Measurements from ENCODE around the gene EHMT1.

The EHMT1 gene

DNA sequence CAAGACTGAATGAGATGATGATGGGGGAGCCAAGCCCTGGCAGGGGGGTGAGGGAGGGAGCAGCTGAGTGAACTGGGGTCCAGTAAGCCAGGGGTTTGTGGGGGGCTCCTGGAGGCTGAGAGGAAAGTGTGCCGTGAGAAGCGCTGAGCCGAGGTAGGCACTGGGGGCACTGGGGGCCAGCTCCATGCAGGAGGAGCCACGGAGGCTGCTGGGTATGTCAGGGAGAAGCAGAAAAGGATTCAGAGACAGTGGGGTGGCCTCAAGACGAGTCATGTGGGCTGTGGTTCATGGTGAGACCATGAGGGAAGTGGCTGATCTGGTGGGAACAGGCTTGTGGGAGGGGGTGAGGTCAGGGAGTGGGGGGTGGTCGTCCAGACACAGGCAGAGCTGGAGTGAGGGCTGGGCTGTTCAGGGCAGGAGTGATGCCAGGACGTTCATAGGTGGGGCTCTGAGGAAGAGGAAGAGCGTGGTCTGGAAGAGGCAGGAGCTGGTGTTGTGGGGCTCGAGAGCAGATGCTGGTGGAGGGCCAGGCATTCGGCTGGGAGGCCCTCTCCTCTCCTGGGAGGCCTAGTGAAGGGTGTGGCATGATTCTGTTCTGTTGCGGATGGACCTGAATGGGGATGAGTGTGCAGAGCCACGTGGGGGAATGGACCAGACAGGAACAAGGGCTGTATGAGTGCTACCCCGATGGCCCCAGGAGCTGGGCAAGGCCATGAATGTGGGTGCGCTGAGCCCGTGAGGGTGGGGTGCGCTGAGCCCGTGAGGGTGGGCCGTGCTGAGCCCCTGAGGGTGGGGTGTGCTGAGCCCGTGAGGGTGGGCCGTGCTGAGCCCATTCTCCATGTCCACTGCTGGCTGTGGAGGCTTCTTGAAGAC, 166.1 kb downstream of the EHMT1 start:
- Histone ChIP-seq H3K4me3 (ENCODE audit: low read depth, low read length) (no peak overlapping the region), H3K4me1 (ENCODE audit: control insufficient read depth, insufficient read depth, low read length) (peaks cover 7% of the 10 kb centered on the region), H3K36me3 (ENCODE audit: control insufficient read depth, insufficient read depth, low read length) (peaks cover 39% of the 10 kb centered on the region), H3K9me3 (ENCODE audit: control insufficient read depth, insufficient read depth, low read length) (no peaks in the 10 kb centered on the region), H3K27me3 (ENCODE audit: control insufficient read depth, insufficient read depth, low read length) (no peaks in the 10 kb centered on the region), H3K9ac (ENCODE audit: low read depth, low read length) (no peak overlapping the region)

- Histone ChIP-seq H3K27me3 (ENCODE audit: control insufficient read depth, insufficient read depth, low read length) (no peaks in the 10 kb centered on the region), H3K9me3 (ENCODE audit: control insufficient read depth, insufficient read depth, low read length) (no peaks in the 10 kb centered on the region), H3K4me3 (ENCODE audit: low read depth, low read length) (no peak overlapping the region), H3K4me1 (ENCODE audit: control insufficient read depth, insufficient read depth, low read length) (peaks cover 7% of the 10 kb centered on the region), H3K36me3 (ENCODE audit: control insufficient read depth, insufficient read depth, low read length) (peaks cover 40% of the 10 kb centered on the region), H3K9ac (ENCODE audit: low read depth, low read length) (no peak overlapping the region)
Measured at GRCh38 chr9:137785704-137786161, 166.9 kb downstream of the EHMT1 start.

DNA sequence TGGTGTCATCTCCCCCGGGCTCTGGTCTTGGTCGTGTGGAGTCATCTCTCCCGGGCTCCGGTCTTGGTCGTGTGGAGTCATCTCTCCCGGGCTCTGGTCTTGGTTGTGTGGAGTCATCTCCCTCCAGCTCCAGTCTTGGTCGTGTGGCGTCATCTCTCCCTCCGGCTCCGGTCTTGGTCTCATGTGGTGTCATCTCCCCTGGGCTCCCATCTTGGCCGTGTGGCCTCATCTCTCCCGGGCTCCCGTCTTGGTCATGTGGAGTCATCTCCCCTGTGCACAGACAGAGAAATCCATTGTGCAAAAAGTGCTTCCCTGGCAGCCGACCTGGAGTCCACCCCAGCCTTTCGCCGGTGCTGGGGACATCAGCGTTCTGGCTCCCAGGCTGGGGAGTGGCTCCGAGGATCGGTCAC, 167.7 kb downstream of the EHMT1 start:
- no peak overlapping the region for H3K4me3 ChIP-seq (ENCODE audit: low read depth, low read length)
- no peaks in the 10 kb centered on the region for H3K9me3 ChIP-seq (ENCODE audit: control insufficient read depth, insufficient read depth, low read length)
- no peak overlapping the region for H3K9ac ChIP-seq (ENCODE audit: low read depth, low read length)
- H3K4me1 ChIP-seq (ENCODE audit: control insufficient read depth, insufficient read depth, low read length) = peaks cover 7% of the 10 kb centered on the region
- H3K36me3 ChIP-seq (ENCODE audit: control insufficient read depth, insufficient read depth, low read length) = peaks cover 44% of the 10 kb centered on the region
- H3K27me3 ChIP-seq (ENCODE audit: control insufficient read depth, insufficient read depth, low read length) = no peaks in the 10 kb centered on the region

- Histone ChIP-seq H3K36me3 (ENCODE audit: control insufficient read depth, insufficient read depth, low read length) (peaks cover 38% of the 10 kb centered on the region), H3K27me3 (ENCODE audit: control insufficient read depth, insufficient read depth, low read length) (no peaks in the 10 kb centered on the region), H3K4me1 (ENCODE audit: control insufficient read depth, insufficient read depth, low read length) (peaks cover 7% of the 10 kb centered on the region), H3K4me3 (ENCODE audit: low read depth, low read length) (no peak overlapping the region), H3K9me3 (ENCODE audit: control insufficient read depth, insufficient read depth, low read length) (no peaks in the 10 kb centered on the region), H3K9ac (ENCODE audit: low read depth, low read length) (no peak overlapping the region)
Measured at GRCh38 chr9:137787381-137787780, 168.6 kb downstream of the EHMT1 start.

DNA sequence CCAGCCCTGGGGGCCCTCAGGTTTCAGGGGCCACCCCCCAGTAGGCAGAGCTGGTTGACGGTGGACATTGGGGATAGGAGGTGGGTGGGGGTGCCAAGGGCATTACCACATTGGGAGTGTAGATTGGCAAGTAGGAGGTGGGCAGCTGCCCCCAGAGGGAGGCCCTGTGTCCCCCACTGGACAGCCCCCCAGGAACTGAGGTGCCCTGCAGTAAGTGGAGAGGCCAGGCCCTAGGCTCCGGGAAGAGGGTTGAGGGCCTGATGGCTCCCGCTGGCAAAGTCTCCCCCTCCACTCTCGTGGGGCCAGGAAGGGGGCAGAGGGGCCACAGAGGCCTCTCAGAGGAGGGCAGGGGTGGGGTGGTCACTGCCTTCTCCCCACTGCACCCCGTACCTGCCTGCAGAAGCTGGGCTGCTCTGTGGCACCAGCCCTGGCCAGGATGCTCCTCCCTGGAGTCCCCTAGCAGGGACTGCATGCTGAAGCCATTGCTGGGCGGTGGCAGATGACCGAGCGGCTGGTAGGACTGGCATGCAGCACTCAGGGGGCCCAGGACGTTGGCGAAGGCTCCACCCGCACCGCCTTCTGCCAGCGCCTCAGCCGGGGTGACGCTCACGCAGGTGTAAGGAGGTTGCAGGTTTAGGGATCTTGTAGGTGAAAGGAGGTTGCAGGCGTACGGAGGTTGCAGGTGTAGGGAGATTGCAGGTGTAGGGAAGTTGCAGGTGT, 169.1 kb downstream of the EHMT1 start:
- Histone ChIP-seq H3K4me1 (ENCODE audit: control insufficient read depth, insufficient read depth, low read length) (peaks cover 7% of the 10 kb centered on the region), H3K9ac (ENCODE audit: low read depth, low read length) (no peak overlapping the region), H3K36me3 (ENCODE audit: control insufficient read depth, insufficient read depth, low read length) (peaks cover 32% of the 10 kb centered on the region)

GRCh38 chr9:137788561-137789294, 169.9 kb downstream of the EHMT1 start:
- no peak overlapping the region for H3K4me3 ChIP-seq (ENCODE audit: low read depth, low read length)
- H3K36me3 ChIP-seq (ENCODE audit: control insufficient read depth, insufficient read depth, low read length) = peaks cover 34% of the 10 kb centered on the region
- H3K4me1 ChIP-seq (ENCODE audit: control insufficient read depth, insufficient read depth, low read length) = peaks cover 7% of the 10 kb centered on the region
- H3K9ac ChIP-seq (ENCODE audit: low read depth, low read length) = no peak overlapping the region
- H3K27me3 ChIP-seq (ENCODE audit: control insufficient read depth, insufficient read depth, low read length) = no peaks in the 10 kb centered on the region
- H3K9me3 ChIP-seq (ENCODE audit: control insufficient read depth, insufficient read depth, low read length) = no peaks in the 10 kb centered on the region

More for the DNA sequence above, 169.1 kb downstream of the EHMT1 start:
- Histone ChIP-seq H3K4me3 (ENCODE audit: low read depth, low read length) (no peak overlapping the region), H3K27me3 (ENCODE audit: control insufficient read depth, insufficient read depth, low read length) (no peaks in the 10 kb centered on the region), H3K9me3 (ENCODE audit: control insufficient read depth, insufficient read depth, low read length) (no peaks in the 10 kb centered on the region)

DNA sequence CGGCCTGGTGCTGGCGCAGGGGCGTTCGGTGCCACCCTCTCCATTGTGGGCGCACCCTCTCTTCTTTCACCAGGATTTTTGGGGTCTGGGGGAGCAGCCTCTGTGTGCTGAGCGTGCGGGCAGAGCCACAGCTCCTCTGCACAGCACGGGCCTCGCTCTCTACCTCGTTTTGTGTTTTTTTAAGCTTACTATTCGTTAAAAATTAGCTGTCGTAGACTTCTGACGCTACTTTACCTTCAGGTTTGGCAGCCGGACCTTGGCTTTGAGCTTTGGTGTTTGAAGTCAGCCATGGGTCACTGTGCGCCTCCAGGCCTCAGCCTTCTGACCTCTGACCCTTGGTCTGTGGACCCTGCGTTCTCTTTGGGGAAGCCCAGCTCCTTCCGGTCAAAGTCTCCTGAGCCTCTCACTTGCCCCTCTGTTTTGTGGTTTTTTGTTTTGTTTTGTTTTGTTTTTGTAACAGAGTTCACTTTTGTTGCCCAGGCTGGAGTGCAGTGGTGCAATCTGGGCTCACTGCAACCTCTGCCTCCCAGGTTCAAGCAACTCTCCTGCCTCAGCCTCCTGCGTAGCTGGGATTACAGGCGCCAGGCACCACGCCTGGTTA, 170.6 kb downstream of the EHMT1 start:
- Histone ChIP-seq H3K36me3 (ENCODE audit: control insufficient read depth, insufficient read depth, low read length) (peaks cover 32% of the 10 kb centered on the region), H3K27me3 (ENCODE audit: control insufficient read depth, insufficient read depth, low read length) (no peaks in the 10 kb centered on the region), H3K4me3 (ENCODE audit: low read depth, low read length) (no peak overlapping the region), H3K9ac (ENCODE audit: low read depth, low read length) (no peak overlapping the region), H3K9me3 (ENCODE audit: control insufficient read depth, insufficient read depth, low read length) (no peaks in the 10 kb centered on the region), H3K4me1 (ENCODE audit: control insufficient read depth, insufficient read depth, low read length) (peaks cover 7% of the 10 kb centered on the region)

DNA sequence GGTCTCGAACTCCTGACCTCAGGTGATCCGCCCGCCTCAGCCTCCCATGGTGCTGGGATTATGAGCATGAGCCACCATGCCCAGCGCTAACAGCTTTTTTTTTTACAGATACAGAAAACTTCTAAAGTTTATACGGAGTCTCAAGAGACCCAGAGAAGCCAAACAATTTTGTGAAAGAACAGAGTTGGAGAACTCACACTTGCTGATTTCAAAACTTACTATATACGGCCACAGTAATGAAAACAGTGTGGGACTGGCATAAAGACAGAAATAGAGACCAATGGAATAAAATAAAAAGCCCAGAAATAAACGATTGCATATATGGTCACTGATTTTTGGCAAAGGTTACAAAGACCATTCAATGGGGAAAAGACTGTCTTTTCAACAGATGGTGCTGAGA, 173.1 kb downstream of the EHMT1 start:
- peaks cover 40% of the 10 kb centered on the region for H3K36me3 ChIP-seq (ENCODE audit: control insufficient read depth, insufficient read depth, low read length)
- no peak overlapping the region for H3K9ac ChIP-seq (ENCODE audit: low read depth, low read length)
- no peaks in the 10 kb centered on the region for H3K27me3 ChIP-seq (ENCODE audit: control insufficient read depth, insufficient read depth, low read length)
- H3K9me3 ChIP-seq (ENCODE audit: control insufficient read depth, insufficient read depth, low read length) = no peaks in the 10 kb centered on the region
- no peak overlapping the region for H3K4me3 ChIP-seq (ENCODE audit: low read depth, low read length)
- no peaks in the 10 kb centered on the region for H3K4me1 ChIP-seq (ENCODE audit: control insufficient read depth, insufficient read depth, low read length)

DNA sequence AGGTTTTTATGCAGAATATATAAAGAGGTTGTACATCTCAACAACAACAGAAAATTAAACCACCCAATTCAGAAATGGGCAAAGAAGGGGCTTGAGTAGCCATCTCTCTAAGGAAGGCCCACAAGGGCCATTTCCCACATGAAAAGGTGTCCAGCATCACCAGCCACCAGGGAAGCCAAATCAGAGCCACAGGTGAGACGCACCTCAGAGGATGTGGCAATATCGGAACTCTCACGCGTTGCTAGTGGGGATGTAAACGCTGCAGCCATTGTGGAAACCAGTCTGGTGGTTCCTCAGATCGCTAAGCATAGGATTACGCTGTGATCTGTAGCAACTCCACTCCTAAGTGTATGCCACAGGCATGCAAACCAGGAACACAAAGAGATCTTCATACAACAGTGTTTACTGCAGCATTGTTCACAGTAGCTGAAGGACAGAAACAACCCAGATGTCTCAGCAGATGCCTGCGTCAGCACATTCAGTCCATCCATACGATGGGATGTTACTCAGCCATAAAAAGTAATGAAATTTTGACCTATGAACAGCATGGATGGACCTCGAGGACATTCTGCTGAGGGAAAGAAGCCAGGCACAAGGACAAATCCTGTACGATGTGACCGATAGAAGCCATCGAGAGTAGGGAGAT, 174.5 kb downstream of the EHMT1 start:
- Histone ChIP-seq H3K4me3 (ENCODE audit: low read depth, low read length) (no peak overlapping the region), H3K27me3 (ENCODE audit: control insufficient read depth, insufficient read depth, low read length) (no peaks in the 10 kb centered on the region), H3K4me1 (ENCODE audit: control insufficient read depth, insufficient read depth, low read length) (no peaks in the 10 kb centered on the region), H3K36me3 (ENCODE audit: control insufficient read depth, insufficient read depth, low read length) (peaks cover 39% of the 10 kb centered on the region), H3K9me3 (ENCODE audit: control insufficient read depth, insufficient read depth, low read length) (no peaks in the 10 kb centered on the region), H3K9ac (ENCODE audit: low read depth, low read length) (no peak overlapping the region)

GRCh38 chr9:137795156-137795666, 176.4 kb downstream of the EHMT1 start:
- H3K4me1 ChIP-seq (ENCODE audit: control insufficient read depth, insufficient read depth, low read length) = no peaks in the 10 kb centered on the region
- no peaks in the 10 kb centered on the region for H3K27me3 ChIP-seq (ENCODE audit: control insufficient read depth, insufficient read depth, low read length)
- H3K4me3 ChIP-seq (ENCODE audit: low read depth, low read length) = no peak overlapping the region
- peaks cover 51% of the 10 kb centered on the region for H3K36me3 ChIP-seq (ENCODE audit: control insufficient read depth, insufficient read depth, low read length)
- H3K9ac ChIP-seq (ENCODE audit: low read depth, low read length) = no peak overlapping the region
- H3K9me3 ChIP-seq (ENCODE audit: control insufficient read depth, insufficient read depth, low read length) = no peaks in the 10 kb centered on the region

Measured in iPS-15b (cell line).